HG03442 (cell line): ENCODE data around the gene ELOVL2.

Experiments
- ATAC-seq: cut with Tn5 transposase; IDR thresholded peaks from one replicate; pipeline ENCODE4 v1.9.1; 2021; ENCODE audit warnings: mild to moderate bottlenecking, moderate library complexity; ENCODE audit not compliant: unreplicated experiment

ELOVL2 gene

GRCh38 chr6:11058406-11058805 is 14.3 kb upstream of the ELOVL2 start:
- no peak for ATAC-seq

- no peak for ATAC-seq
Observed at GRCh38 chr6:11056871-11057270, 12.8 kb upstream of the ELOVL2 start.

GRCh38 chr6:11055127-11055627 is 11.1 kb upstream of the ELOVL2 start:
- no peak for ATAC-seq

GRCh38 chr6:11054722-11055121 is 10.6 kb upstream of the ELOVL2 start:
- no peak for ATAC-seq

- ATAC-seq: no peak
Observed at GRCh38 chr6:11053307-11053706, 9.2 kb upstream of the ELOVL2 start.

GRCh38 chr6:11050731-11051130 is 6.6 kb upstream of the ELOVL2 start:
- ATAC-seq: no peak

DNA sequence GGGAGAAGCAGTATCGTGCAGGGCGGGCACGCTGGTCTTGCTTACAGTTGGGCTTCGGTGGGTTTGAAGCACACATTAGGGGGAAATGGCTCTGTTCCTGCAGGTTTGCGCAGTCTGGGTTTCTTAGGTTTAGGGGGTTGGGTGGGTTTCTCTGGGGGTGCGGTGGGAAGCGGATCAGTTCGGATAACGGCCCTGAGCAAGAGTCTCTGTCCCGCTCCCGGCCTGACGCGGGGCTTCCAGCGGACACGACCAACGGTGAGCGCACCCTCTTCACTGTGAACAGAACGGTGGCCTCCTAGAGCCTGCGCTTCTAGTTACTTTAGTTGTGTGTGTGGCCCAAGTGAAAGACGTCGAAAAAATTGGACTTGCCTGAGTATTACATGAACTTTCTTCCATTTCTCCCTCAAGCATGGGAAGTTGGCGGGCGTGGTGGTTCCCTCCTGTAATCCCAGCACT is 635 bp upstream of the ELOVL2 start:
- ATAC-seq: no peak

GRCh38 chr6:11043378-11043960 is 636 bp downstream of the ELOVL2 start:
- ATAC-seq: peak; percentile 27

DNA sequence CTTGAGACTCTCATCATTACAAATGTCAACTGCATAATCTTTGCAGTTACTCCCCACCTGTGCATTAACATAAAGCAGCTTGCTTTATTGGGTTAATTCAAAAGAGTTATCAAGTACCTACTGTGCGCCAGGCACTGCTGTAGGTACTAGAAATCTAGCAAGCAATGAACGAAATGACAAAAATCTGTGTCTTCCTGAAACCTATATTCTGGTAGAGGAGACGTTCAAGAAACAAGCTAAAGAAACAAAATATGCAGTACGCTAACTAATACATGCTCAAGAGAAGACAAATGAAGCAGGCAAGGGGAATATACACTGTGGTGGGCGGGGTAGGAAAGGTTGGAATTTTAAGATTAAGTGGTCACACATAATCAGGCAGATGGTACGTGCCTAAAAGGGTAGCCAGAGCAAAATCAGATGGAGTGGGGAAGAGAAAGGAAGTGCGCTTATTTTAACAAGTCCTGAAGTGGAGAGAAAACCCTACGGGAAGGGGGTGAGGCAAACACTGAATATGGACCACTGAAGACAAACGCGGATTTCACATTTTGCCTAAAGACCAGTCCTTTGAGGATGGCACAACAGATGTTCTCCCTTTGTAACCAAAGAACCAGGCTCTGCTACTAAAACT is 1.2 kb downstream of the ELOVL2 start:
- ATAC-seq: no peak

GRCh38 chr6:11042025-11042749 is 1.9 kb downstream of the ELOVL2 start:
- no peak for ATAC-seq

DNA sequence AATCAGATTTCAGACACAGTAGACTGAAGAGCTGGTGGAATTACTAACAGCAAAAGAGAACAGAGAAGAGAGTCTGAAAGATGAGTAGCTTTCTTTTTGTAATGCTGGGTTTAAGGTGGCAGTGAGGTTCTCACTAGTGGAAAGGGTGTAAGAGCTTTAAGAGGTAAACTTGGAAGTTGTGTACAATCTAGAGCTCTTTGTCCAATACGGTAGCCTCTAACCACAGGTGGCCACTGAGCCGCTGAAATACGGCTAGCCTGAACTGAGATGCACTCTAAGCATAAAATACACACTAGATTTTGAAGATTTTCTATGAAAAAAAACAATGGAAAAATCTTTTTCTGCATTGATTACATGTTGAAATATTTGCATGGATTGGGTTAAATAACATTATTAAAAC is 4.0 kb downstream of the ELOVL2 start:
- no peak for ATAC-seq

DNA sequence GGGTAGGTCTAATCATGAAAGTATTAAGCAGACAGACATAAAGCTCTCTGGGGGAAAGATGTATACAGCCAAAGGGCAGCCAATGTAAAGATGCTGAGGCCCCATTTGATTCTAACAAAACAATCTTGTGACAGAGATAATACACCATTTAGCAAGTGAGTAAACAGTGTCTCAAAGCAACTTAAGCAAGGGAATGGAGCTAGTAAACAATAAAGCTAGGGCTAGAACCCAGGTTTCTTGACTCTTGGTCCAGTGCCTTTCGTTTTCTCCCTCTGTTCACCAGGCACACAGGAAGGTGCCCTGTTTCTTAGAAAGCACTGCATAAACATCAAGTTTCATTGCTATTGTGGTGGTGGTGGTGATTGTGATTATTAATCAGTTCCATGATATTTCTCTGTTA is 5.1 kb downstream of the ELOVL2 start:
- no peak for ATAC-seq

- no peak for ATAC-seq
Observed at GRCh38 chr6:11036977-11037430, 7.1 kb downstream of the ELOVL2 start.

- ATAC-seq: no peak
Observed at GRCh38 chr6:11036351-11036740, 7.8 kb downstream of the ELOVL2 start.

- no peak for ATAC-seq
Observed at GRCh38 chr6:11035616-11036350, 8.3 kb downstream of the ELOVL2 start.

GRCh38 chr6:11033825-11034224 is 10.3 kb downstream of the ELOVL2 start:
- ATAC-seq: no peak

GRCh38 chr6:11030904-11031303 is 13.2 kb downstream of the ELOVL2 start:
- ATAC-seq: no peak

GRCh38 chr6:11028959-11029358 is 15.1 kb downstream of the ELOVL2 start:
- ATAC-seq: no peak

- ATAC-seq: no peak
Observed at GRCh38 chr6:11027565-11028110, 16.5 kb downstream of the ELOVL2 start.

DNA sequence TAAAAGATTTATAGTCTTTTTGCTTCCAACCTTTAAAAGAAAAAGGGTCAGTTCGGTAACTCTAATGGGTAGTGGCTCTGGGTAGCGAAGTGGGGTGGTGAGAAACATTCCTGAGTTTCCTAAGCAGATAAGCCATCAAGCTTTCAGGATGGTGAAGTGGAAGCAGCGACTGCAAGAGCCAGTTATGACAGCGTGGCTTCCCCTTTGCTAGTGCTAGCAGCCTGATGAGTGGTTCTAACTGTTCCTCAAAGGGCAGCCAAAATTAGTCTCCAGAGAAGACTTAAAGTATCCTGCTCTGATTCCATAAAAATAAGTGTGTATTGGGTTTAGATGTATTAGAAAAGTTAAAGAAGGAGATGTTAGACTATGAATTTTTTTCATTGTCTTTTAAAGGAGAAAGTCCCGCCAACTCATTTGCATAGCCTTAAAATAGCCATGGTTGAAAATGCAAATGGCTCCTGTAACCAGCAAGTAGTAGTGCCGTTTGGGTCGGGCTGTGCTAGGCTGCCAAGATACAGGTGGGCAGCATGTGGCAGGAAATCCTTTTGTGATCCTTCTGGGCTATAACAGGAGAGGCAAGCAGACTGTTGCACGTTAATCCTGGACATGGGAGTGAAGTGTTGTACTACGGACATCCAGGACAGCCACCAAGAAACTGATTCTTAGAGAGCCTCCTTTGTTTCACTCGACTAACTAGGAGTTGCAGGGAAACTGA is 18.0 kb downstream of the ELOVL2 start:
- peak; percentile 83 for ATAC-seq
